ENCODE results near the gene GLIPR2.
A peak's percentile ranks its signal among the peaks of the same experiment; 100 is the strongest.
"Not testable (repeated sequence)": the region's sequence is repeated elsewhere in the genome, so short reads cannot be mapped to it uniquely, and the experiment has no call there.

The GLIPR2 gene

GRCh38 chr9:36163049-36163785 lies 26.7 kb downstream of the GLIPR2 start:
- peak in 40 of 51 donors; percentile 17 to 82 (median 54) for DNase-seq

- DNase-seq = peak in 1 of 51 donors; percentile 65
Observed at GRCh38 chr9:36163786-36164170, 27.2 kb downstream of the GLIPR2 start.

GRCh38 chr9:36164372-36164771 lies 27.8 kb downstream of the GLIPR2 start:
- no peak for DNase-seq

GRCh38 chr9:36164989-36165388 lies 28.5 kb downstream of the GLIPR2 start:
- no peak for DNase-seq

- peak in 1 of 51 donors; percentile 72 for DNase-seq
Observed at GRCh38 chr9:36165826-36166167, 29.3 kb downstream of the GLIPR2 start.

- peak in 47 of 51 donors; percentile 23 to 92 (median 71) for DNase-seq
Observed at GRCh38 chr9:36166168-36166927, 29.8 kb downstream of the GLIPR2 start.

GRCh38 chr9:36169166-36169565 lies 32.6 kb downstream of the GLIPR2 start, which contains the start of gene CCIN:
TSS of gene CCIN (plus strand) at chr9:36169388. CDS start at chr9:36169503, 115 bp downstream.
- no peak for DNase-seq

GRCh38 chr9:36169708-36170107 lies 33.2 kb downstream of the GLIPR2 start:
- no peak for DNase-seq

- no peak for DNase-seq
Observed at GRCh38 chr9:36170531-36170930, 34.0 kb downstream of the GLIPR2 start.

- no peak for DNase-seq
Observed at GRCh38 chr9:36173861-36174260, 37.3 kb downstream of the GLIPR2 start.

- DNase-seq = no peak
Observed at GRCh38 chr9:36174271-36174670, 37.7 kb downstream of the GLIPR2 start.

- no peak for DNase-seq
Observed at GRCh38 chr9:36174731-36175130, 38.2 kb downstream of the GLIPR2 start.

GRCh38 chr9:36175209-36175608 lies 38.7 kb downstream of the GLIPR2 start:
- not testable (repeated sequence) for DNase-seq

- not testable (repeated sequence) for DNase-seq
Observed at GRCh38 chr9:36176496-36176895, 40.0 kb downstream of the GLIPR2 start.

GRCh38 chr9:36177571-36177970 lies 41.0 kb downstream of the GLIPR2 start:
- DNase-seq = no peak

- not testable (repeated sequence) for DNase-seq
Observed at GRCh38 chr9:36180243-36180642, 43.7 kb downstream of the GLIPR2 start.

GRCh38 chr9:36187414-36187813 lies 50.9 kb downstream of the GLIPR2 start:
- no peak for DNase-seq

- DNase-seq = no peak
Observed at GRCh38 chr9:36188212-36188611, 51.7 kb downstream of the GLIPR2 start.

GRCh38 chr9:36189976-36190375 lies 53.4 kb downstream of the GLIPR2 start:
- DNase-seq = peak in 1 of 51 donors; percentile 50

GRCh38 chr9:36190388-36191289 lies 54.1 kb downstream of the GLIPR2 start, which contains the start of gene CLTA:
TSS of gene CLTA (plus strand) at chr9:36190921. CDS start at chr9:36191057, 136 bp downstream.
- peak; percentile 69 to 99 (median 96) for DNase-seq

- peak in 5 of 51 donors; percentile 22 to 53 (median 27) for DNase-seq
Observed at GRCh38 chr9:36191290-36191645, 54.7 kb downstream of the GLIPR2 start.

- DNase-seq = no peak
Observed at GRCh38 chr9:36191686-36192085, 55.2 kb downstream of the GLIPR2 start.
